PC-3 (cell line): Measurements from ENCODE around the gene IL10RB. TPM values are rescaled to one million over a fixed set of nuclear protein-coding genes. Genes with fewer than 3 reads are reported as not detected.

Source experiments
- ATAC-seq: fragments of 200-7000 bp; cut with Tn5 transposase; 2 replicates; pipeline ENCODE4 v1.9.1; 2020; ENCODE audit warnings: mild to moderate bottlenecking, moderate library complexity
- BruUV-seq: library from RNA; stranded (reverse); fragments of 400-500 nt; replicated peaks from 2 replicates; lab custom pipeline; 2021; lab: Mats Ljungman, UMichigan
- CTCF ChIA-PET: fragments of 300-600 bp; sonication (Branson Sonifier 250); formaldehyde crosslinking; loops from one replicate; lab custom pipeline; 2022; ENCODE audit warnings: antibody characterized with exemption; lab: Charles Lee
- POLR2A ChIA-PET: fragments of 300-600 bp; sonication (Branson Sonifier 250); formaldehyde crosslinking; loops from one replicate; lab custom pipeline; 2022; ENCODE audit warnings: antibody characterized with exemption; ENCODE audit not compliant: unreplicated experiment; lab: Charles Lee
- DNase-seq: peaks from one replicate; pipeline ENCODE4 v3.0.0-alpha.2; 2015
- H2AFZ ChIP-seq: fragments of 300-600 bp; sonication (generic); 2 replicates; pipeline ENCODE4 v1.6.0; 2016; ENCODE audit warnings: antibody characterized with exemption, low read length
- H3F3A ChIP-seq: fragments of 300-600 bp; sonication (generic); one replicate; pipeline ENCODE4 v1.6.0; 2017; ENCODE audit warnings: antibody characterized with exemption, low read length, control low read depth, mild to moderate bottlenecking; ENCODE audit not compliant: unreplicated experiment
- H3K27ac ChIP-seq: fragments of 300-600 bp; sonication (generic); 2 replicates; pipeline ENCODE4 v1.5.1; 2016; ENCODE audit warnings: mild to moderate bottlenecking, low read length
- H3K27me3 ChIP-seq: fragments of 300-600 bp; sonication (generic); 2 replicates; pipeline ENCODE4 v1.6.1; 2016; ENCODE audit warnings: low read length, mixed read lengths
- H3K36me3 ChIP-seq: fragments of 300-600 bp; sonication (generic); 2 replicates; pipeline ENCODE4 v1.6.1; 2016; ENCODE audit warnings: low read depth, mixed run types, low read length, mixed read lengths
- H3K4me1 ChIP-seq: fragments of 300-600 bp; sonication (generic); 2 replicates; pipeline ENCODE4 v1.5.1; 2016; ENCODE audit warnings: low read length; ENCODE audit not compliant: insufficient read depth
- H3K4me2 ChIP-seq: fragments of 300-600 bp; sonication (generic); 2 replicates; pipeline ENCODE4 v1.6.0; 2016; ENCODE audit warnings: low read length
- H3K4me3 ChIP-seq: fragments of 300-600 bp; sonication (generic); 2 replicates; pipeline ENCODE4 v1.5.1; 2016; ENCODE audit warnings: mild to moderate bottlenecking, low read length, mixed read lengths
- H3K79me2 ChIP-seq: fragments of 300-600 bp; sonication (generic); 2 replicates; pipeline ENCODE4 v1.6.1; 2017; ENCODE audit warnings: low read length, mixed read lengths
- H3K9ac ChIP-seq: fragments of 300-600 bp; sonication (generic); 2 replicates; pipeline ENCODE4 v1.6.0; 2016; ENCODE audit warnings: mild to moderate bottlenecking, low read length
- H3K9me2 ChIP-seq: fragments of 300-600 bp; sonication (generic); replicated peaks from 2 replicates; pipeline ENCODE4 v1.6.1; 2016; ENCODE audit warnings: mixed run types, low read length, mixed read lengths
- H3K9me3 ChIP-seq: fragments of 300-600 bp; sonication (generic); 2 replicates; pipeline ENCODE4 v1.6.1; 2016; ENCODE audit warnings: low read length, mixed read lengths
- H4K20me1 ChIP-seq: fragments of 300-600 bp; sonication (generic); 2 replicates; pipeline ENCODE4 v1.6.1; 2016; ENCODE audit warnings: low read length, mixed read lengths
- EZH2 ChIP-seq: fragments of 300-600 bp; sonication (generic); IDR thresholded peaks from one replicate; pipeline ENCODE4 v1.6.1; 2017; ENCODE audit warnings: antibody characterized with exemption, mild to moderate bottlenecking, low read length; ENCODE audit not compliant: unreplicated experiment
- EZH2phosphoT487 ChIP-seq: fragments of 300-600 bp; sonication (generic); IDR thresholded peaks from 2 replicates; pipeline ENCODE4 v1.6.1; 2018; ENCODE audit warnings: mild to moderate bottlenecking, antibody characterized with exemption, low read length, borderline replicate concordance
- intact Hi-C: fragments of 100-400 bp; cut with micrococcal nuclease; formaldehyde crosslinking; loops from 2 replicates; pipeline ENCODE4 v1.9.0; 2023
- total RNA-seq: library from RNA; depleted of rRNA; stranded (reverse); fragments of >200 nt; gene quantifications from 2 replicates; pipeline ENCODE4 v1.2.3, GENCODE V29; 2014
- TF ChIP-seq, protein P1 (sequence below): fragments of 300-600 bp; sonication (generic); conservative IDR thresholded peaks from 2 replicates; pipeline ENCODE4 v1.5.1; 2017; ENCODE audit warnings: antibody characterized with exemption, low read depth, mild to moderate bottlenecking, low read length

The IL10RB gene
- total RNA-seq, 1 experiment from 2014 or later: 26.8 TPM

DNA sequence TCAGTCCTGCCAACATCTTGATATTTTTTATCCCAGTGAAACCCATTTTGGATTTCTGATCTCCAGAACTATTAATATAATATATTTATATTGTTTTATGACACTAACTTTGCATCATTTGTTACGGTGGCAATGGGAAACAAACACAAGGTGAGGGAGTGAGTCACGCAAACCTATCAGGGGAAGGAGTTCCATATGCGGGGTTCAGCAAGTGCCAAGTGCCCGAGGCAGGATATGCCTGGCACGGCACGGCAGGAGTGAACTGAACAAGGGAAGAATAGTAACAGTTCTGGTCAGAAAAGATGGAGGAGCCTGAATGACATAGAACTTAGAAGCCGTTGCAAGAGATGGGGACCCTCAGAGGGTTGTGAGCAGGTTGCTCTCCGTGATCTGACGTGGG is 7.7 kb upstream of the IL10RB start:
- H3K36me3 ChIP-seq: no peaks in the 10 kb centered on the region
- ATAC-seq (no peak), DNase-seq (no peak)
- TF ChIP-seq, protein P1, sequence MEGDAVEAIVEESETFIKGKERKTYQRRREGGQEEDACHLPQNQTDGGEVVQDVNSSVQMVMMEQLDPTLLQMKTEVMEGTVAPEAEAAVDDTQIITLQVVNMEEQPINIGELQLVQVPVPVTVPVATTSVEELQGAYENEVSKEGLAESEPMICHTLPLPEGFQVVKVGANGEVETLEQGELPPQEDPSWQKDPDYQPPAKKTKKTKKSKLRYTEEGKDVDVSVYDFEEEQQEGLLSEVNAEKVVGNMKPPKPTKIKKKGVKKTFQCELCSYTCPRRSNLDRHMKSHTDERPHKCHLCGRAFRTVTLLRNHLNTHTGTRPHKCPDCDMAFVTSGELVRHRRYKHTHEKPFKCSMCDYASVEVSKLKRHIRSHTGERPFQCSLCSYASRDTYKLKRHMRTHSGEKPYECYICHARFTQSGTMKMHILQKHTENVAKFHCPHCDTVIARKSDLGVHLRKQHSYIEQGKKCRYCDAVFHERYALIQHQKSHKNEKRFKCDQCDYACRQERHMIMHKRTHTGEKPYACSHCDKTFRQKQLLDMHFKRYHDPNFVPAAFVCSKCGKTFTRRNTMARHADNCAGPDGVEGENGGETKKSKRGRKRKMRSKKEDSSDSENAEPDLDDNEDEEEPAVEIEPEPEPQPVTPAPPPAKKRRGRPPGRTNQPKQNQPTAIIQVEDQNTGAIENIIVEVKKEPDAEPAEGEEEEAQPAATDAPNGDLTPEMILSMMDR: no peak
- TF ChIP-seq EZH2: no peak
- no peak for TF ChIP-seq EZH2phosphoT487
- no TSS peak for BruUV-seq
- POLR2A ChIA-PET: no interaction called here
- H3K27ac ChIP-seq: no peak overlapping the region
- no peak overlapping the region for H3K9ac ChIP-seq
- H3K27me3 ChIP-seq: no peaks in the 10 kb centered on the region
- no peaks in the 10 kb centered on the region for H4K20me1 ChIP-seq
- no peaks in the 10 kb centered on the region for H3K9me2 ChIP-seq
- H2AFZ ChIP-seq: no peak overlapping the region
- CTCF ChIA-PET: no interaction called here
- intact Hi-C loops: no loop called here
- H3K4me1 ChIP-seq: no peaks in the 10 kb centered on the region
- H3K4me2 ChIP-seq: no peak overlapping the region
- no peaks in the 10 kb centered on the region for H3K79me2 ChIP-seq
- no peaks in the 10 kb centered on the region for H3K9me3 ChIP-seq
- no peak overlapping the region for H3K4me3 ChIP-seq
- H3F3A ChIP-seq: no peaks in the 10 kb centered on the region

DNA sequence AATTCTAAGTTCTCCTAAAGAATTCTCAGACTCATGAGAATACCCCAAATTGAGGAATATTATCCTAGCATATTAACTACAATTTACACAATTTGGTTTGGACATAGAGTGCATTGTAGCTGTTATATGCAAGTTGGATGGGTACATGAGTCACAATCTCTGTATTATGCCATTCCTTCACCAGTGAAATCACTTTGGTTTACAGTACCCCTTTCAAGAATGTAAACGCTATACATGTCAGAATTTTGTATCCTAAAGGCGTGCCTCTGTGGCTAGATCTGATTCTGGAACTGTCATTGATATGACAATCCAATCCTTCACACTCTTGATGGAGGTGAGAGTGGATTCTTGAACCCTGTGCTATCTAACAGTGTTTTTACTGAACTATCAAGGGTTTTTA is 6.7 kb upstream of the IL10RB start:
- DNase-seq (peak; percentile 14), ATAC-seq (no peak)
- TF ChIP-seq EZH2 (no peak), EZH2phosphoT487 (no peak)
- TF ChIP-seq, protein P1: no peak
- no peak overlapping the region for H3K27ac ChIP-seq
- no peaks in the 10 kb centered on the region for H4K20me1 ChIP-seq
- H3F3A ChIP-seq: no peaks in the 10 kb centered on the region
- CTCF ChIA-PET: no interaction called here
- no peak overlapping the region for H3K4me2 ChIP-seq
- H3K9me2 ChIP-seq: no peaks in the 10 kb centered on the region
- no peak overlapping the region for H2AFZ ChIP-seq
- no peaks in the 10 kb centered on the region for H3K79me2 ChIP-seq
- no peaks in the 10 kb centered on the region for H3K36me3 ChIP-seq
- H3K4me1 ChIP-seq: no peaks in the 10 kb centered on the region
- intact Hi-C loops: no loop called here
- POLR2A ChIA-PET: no interaction called here
- no peaks in the 10 kb centered on the region for H3K27me3 ChIP-seq
- no peak overlapping the region for H3K4me3 ChIP-seq
- no peaks in the 10 kb centered on the region for H3K9me3 ChIP-seq
- no peak overlapping the region for H3K9ac ChIP-seq
- no TSS peak for BruUV-seq

DNA sequence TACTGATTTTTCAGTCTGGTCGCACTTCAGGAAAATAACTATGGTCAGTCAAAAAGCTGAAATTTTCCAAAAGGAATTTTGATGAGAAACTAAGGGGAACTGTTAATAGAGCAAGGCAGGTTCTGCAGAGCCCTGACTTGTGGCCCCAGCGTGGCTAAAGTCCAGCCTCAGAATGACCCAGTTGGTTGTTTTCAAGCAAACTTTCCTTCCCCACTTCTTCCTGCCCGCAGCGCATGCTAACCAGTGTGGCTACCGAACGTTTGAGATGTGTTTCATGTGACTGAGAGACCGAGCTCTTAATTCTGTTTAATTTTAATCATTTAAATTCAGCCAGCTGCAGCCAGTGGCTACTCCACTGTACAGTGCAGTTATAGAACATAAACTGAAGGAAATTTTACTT is 6.2 kb upstream of the IL10RB start:
- Histone ChIP-seq H3K27me3 (no peaks in the 10 kb centered on the region), H4K20me1 (no peaks in the 10 kb centered on the region), H3K4me1 (no peaks in the 10 kb centered on the region), H3K9ac (no peak overlapping the region), H3K27ac (no peak overlapping the region), H3K4me2 (no peak overlapping the region), H2AFZ (no peak overlapping the region), H3F3A (no peaks in the 10 kb centered on the region), H3K9me2 (no peaks in the 10 kb centered on the region), H3K9me3 (no peaks in the 10 kb centered on the region), H3K36me3 (no peaks in the 10 kb centered on the region), H3K4me3 (no peak overlapping the region), H3K79me2 (no peaks in the 10 kb centered on the region)
- no TSS peak for BruUV-seq
- DNase-seq: no peak
- no peak for ATAC-seq
- CTCF ChIA-PET: no interaction called here
- intact Hi-C loops: no loop called here
- TF ChIP-seq EZH2phosphoT487: no peak
- TF ChIP-seq, protein P1: no peak
- TF ChIP-seq EZH2: no peak
- POLR2A ChIA-PET: no interaction called here
